Mucosa of descending colon (tissue), 3 donors: ENCODE measurements around the gene KIF3C. TPM values are rescaled to one million over a fixed set of nuclear protein-coding genes. Genes with fewer than 3 reads are reported as not detected.
"Not testable (repeated sequence)": the region's sequence is repeated elsewhere in the genome, so short reads cannot be mapped to it uniquely, and the experiment has no call there.

Experiments
- ATAC-seq: fragments of 200-7000 bp; cut with Tn5 transposase; one replicate; pipeline ENCODE4 v1.9.1; 2020; ENCODE audit warnings: mild to moderate bottlenecking, moderate library complexity
- DNase-seq, 3 donors: peaks; one replicate each; pipeline ENCODE4 v3.0.0-alpha.2; 2020
- H3K36me3 ChIP-seq: fragments of 200-600 bp; one replicate; pipeline ENCODE4 v1.8.0; 2021; ENCODE audit warnings: low read depth, mild to moderate bottlenecking
- H3K4me1 ChIP-seq: fragments of 200-600 bp; one replicate; pipeline ENCODE4 v1.8.0; 2021; ENCODE audit warnings: low read depth, mild to moderate bottlenecking
- H3K4me3 ChIP-seq: fragments of 200-600 bp; one replicate; pipeline ENCODE4 v1.8.0; 2021; ENCODE audit warnings: mild to moderate bottlenecking
- H3K9me3 ChIP-seq: fragments of 200-600 bp; one replicate; pipeline ENCODE4 v1.8.0; 2021; ENCODE audit warnings: mild to moderate bottlenecking
- CTCF ChIP-seq: fragments of 200-600 bp; IDR thresholded peaks from one replicate; pipeline ENCODE4 v1.8.0; 2022; ENCODE audit warnings: antibody characterized with exemption, mild to moderate bottlenecking
- intact Hi-C, 2 donors: fragments of 100-400 bp; cut with DNase I in 1 of 2; cut with micrococcal nuclease in 1 of 2; formaldehyde crosslinking; loops; one replicate each; pipeline versions ENCODE4 v1.11.0 to v1.11.1; 2022; cut with DNase I, micrococcal nuclease
- total RNA-seq, 3 donors: library from RNA; stranded (reverse); fragmentation: NEBNext Ultra II Directional in 2 of 3; extraction: Animal tissue kit (Norgen Biotek cat#: 25700) in 2 of 3; gene quantifications; one replicate each; pipeline versions ENCODE4 v1.2.1 to v1.2.4, GENCODE V29; 2021 to 2023
- donor health status: DM: no; HTN: no; CAD: no; lungs with moderate emphysema.
- donor health status: DM: no; HTN: no; CAD: no.
- donor health status: DM: no; HTN: yes; CAD: no.

Gene KIF3C
- total RNA-seq, 3 donors from 2014 or later = 1.7 to 14.9 (median 3.3) TPM

GRCh38 chr2:25920336-25920735 lies 62.0 kb downstream of the KIF3C start:
- intact Hi-C loops = no loop called here
- Histone ChIP-seq H3K9me3 (no peaks in the 10 kb centered on the region), H3K4me1 (no peaks in the 10 kb centered on the region), H3K4me3 (no peak overlapping the region), H3K36me3 (no peaks in the 10 kb centered on the region)
- no peak for DNase-seq
- TF ChIP-seq CTCF = no peak
- peak; percentile 14 for ATAC-seq

DNA sequence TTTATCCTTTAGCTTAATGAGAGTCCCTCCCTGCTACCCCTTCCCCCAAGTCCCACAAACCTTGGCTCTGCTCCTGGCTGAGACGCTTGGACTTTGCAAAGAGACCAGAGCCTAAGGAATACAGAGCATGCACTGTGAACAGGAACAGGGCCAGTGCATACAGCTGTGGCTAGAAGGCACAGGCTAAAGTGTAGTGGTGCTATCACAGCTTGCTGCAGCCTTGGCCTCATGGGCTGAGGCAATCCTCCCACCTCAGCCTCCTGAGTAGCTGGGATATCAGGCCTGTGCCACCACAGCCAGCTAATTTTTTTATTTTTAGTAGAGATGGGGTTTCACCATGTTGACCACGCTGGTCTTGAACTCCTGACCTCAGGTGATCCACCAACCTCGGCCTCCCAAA lies 64.5 kb downstream of the KIF3C start:
- DNase-seq = no peak
- TF ChIP-seq CTCF = no peak
- no peaks in the 10 kb centered on the region for H3K9me3 ChIP-seq
- intact Hi-C loops = no loop called here
- no peak overlapping the region for H3K4me3 ChIP-seq
- H3K4me1 ChIP-seq = no peaks in the 10 kb centered on the region
- ATAC-seq = no peak
- no peaks in the 10 kb centered on the region for H3K36me3 ChIP-seq

DNA sequence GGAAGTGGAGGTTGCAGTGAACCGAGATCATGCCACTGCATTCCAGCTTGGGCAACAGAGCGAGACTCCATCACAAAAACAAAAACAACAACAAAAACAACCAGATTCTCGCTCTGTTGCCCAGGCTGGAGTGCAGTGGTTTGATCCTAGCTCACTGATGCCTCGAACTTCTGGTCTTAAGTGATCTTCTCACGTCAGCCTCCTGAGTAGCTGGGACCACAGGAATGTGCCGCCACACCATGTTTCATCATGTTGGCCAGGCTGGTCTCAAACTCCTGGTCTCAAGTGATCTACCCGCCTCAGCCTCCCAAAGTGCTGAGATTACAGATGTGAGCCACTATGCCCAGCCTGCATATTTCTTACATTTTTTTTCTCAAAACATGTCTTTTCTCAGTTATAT lies 64.9 kb downstream of the KIF3C start:
- H3K4me1 ChIP-seq, DNase-seq, H3K36me3 ChIP-seq, ATAC-seq, intact Hi-C loops, H3K4me3 ChIP-seq, H3K9me3 ChIP-seq: not testable (repeated sequence)

DNA sequence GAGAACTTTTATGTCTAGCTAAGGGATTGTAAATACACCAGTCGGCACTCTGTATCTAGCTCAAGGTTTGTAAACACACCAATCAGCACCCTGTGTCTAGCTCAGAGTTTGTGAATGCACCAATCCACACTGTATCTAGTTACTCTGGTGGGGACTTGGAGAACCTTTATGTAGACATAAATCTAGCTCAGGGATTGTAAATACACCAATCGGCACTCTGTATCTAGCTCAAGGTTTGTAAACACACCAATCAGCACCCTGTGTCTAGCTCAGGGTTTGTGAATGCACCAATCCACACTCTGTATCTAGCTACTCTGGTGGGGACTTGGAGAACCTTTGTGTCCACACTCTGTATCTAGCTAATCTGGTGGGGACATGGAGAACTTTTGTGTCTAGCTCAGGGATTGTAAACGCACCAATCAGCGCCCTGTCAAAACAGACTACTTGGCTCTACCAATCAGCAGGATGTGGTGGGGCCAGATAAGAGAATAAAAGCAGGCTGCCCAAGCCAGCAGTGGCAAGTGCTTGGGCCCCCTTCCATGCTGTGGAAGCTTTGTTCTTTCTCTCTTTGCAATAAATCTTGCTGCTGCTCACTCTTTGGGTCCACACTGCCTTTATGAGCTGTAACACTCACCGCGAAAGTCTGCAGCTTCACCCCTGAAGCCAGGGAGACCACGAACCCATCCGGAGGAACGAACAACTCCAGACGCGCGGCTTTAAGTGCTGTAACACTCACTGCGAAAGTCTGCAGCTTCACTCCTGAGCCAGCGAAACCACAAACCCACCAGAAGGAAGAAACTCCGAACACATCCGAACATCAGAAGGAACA lies 66.1 kb downstream of the KIF3C start:
- H3K9me3 ChIP-seq, H3K4me3 ChIP-seq, intact Hi-C loops, H3K36me3 ChIP-seq, H3K4me1 ChIP-seq, ATAC-seq, DNase-seq: not testable (repeated sequence)

DNA sequence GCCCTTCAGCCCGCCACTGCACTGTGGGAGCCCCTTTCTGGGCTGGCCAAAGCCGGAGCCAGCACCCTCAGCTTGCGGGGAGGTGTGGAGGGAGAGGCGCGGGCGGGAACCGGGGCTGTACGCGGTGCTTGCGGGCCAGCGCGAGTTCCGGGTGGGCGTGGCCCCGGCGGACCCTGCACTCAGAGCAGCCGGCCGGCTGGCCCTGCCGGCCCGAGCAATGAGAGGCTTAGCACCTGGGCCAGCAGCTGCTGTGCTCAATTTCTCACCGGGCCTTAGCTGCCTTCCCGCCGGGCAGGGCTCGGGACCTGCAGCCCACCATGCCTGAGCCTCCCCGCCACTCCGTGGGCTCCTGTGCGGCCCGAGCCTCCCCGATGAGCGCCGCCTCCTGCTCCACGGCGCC lies 66.9 kb downstream of the KIF3C start:
- H3K4me3 ChIP-seq, ATAC-seq, H3K9me3 ChIP-seq, intact Hi-C loops, H3K4me1 ChIP-seq, DNase-seq, H3K36me3 ChIP-seq: not testable (repeated sequence)

GRCh38 chr2:25913696-25913973 lies 68.7 kb downstream of the KIF3C start:
- H3K4me3 ChIP-seq, H3K36me3 ChIP-seq, ATAC-seq, DNase-seq, intact Hi-C loops, H3K4me1 ChIP-seq, H3K9me3 ChIP-seq: not testable (repeated sequence)

DNA sequence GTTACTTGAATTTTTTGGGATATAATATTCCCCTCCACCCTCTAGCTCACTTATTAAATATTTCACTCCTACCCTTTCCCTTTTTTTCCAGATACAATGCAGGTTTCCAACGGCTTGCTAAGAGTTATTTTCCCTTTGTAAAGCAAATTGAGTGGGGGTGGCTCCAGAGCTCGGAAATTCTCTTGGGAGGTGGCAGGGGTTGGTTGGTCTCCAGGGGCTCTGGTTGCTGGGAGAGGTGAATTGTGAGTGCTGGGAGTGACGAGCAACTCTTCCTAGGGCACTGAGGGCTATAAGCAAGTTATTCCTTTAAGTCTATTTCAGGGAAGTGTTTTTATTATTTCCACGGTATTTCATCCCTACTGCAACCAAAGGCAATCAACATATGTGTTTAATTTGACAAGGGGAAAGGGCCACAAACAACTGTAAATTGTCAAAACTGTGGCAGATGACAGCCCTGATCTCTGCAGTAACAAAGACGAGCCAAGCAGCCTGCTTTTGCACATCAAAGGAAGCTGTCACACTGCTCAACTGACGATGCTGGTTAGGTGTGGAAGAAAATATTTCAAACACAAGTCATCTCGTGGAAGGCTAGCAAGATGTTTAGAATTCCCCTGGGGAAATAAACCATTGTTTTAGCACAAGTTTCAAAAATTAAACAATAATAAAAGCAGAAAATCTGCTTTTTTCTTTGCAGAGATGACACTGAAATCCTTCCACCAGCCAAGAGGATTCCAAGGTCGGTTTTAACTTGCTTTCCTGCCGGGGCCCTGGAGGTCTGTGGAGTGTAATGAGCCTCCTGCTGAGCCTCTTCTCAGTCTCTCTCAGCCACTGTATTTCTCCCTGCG lies 69.2 kb downstream of the KIF3C start:
- DNase-seq (no peak), ATAC-seq (no peak)
- intact Hi-C loops = no loop called here
- Histone ChIP-seq H3K9me3 (no peaks in the 10 kb centered on the region), H3K4me3 (no peak overlapping the region), H3K36me3 (no peaks in the 10 kb centered on the region), H3K4me1 (no peaks in the 10 kb centered on the region)
- TF ChIP-seq CTCF = no peak

- ATAC-seq, H3K9me3 ChIP-seq, intact Hi-C loops, H3K4me3 ChIP-seq, H3K36me3 ChIP-seq, H3K4me1 ChIP-seq, DNase-seq: not testable (repeated sequence)
Measured at GRCh38 chr2:25909574-25909973, 72.7 kb downstream of the KIF3C start.
